Right lobe of liver (tissue), 4 donors: Measurements from ENCODE around the gene ENOX1.

Source experiments
- POLR2A ChIP-seq: fragments of 450-650 bp; IDR thresholded peaks from one replicate; pipeline ENCODE4 v1.6.1; 2017; ENCODE audit warnings: antibody characterized with exemption, mild to moderate bottlenecking
- TF ChIP-seq, protein P1 (sequence below), 4 donors: fragments of 200-600 bp in 3 of 4; fragments of 450-650 bp in 1 of 4; IDR thresholded peaks; one replicate each; pipeline versions ENCODE4 v1.5.1 to v1.8.0; 2016 to 2022; ENCODE audit warnings: antibody characterized with exemption in 4 of 4, mild to moderate bottlenecking in 2 of 4
- donor health status: DM: no; HTN: no; CAD: no.
- donor health status: DM: no; HTN: no; CAD: no.
- donor health status: DM: no; HTN: yes; CAD: no.

DNA sequence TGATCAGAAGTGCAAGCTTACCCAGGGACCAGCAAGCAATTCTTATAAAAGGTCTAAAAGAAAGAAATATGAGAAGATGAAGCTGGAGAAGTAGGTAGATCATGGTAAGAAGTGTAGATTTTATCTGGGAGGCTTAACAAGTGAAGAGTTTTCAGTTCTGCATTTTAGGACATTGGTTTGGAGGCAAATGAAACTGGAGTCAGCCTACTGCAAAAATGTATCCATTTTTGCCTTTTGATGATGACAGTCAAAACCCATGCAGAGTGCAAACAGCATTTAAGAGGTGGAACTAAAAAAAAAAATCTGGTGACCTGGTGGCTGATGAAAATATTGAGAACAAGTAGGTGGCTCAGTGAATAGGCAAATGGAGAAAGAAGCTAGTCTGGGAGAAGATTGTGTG is 546.5 kb downstream of the ENOX1 start:
- no peak for TF ChIP-seq POLR2A
- TF ChIP-seq, protein P1, sequence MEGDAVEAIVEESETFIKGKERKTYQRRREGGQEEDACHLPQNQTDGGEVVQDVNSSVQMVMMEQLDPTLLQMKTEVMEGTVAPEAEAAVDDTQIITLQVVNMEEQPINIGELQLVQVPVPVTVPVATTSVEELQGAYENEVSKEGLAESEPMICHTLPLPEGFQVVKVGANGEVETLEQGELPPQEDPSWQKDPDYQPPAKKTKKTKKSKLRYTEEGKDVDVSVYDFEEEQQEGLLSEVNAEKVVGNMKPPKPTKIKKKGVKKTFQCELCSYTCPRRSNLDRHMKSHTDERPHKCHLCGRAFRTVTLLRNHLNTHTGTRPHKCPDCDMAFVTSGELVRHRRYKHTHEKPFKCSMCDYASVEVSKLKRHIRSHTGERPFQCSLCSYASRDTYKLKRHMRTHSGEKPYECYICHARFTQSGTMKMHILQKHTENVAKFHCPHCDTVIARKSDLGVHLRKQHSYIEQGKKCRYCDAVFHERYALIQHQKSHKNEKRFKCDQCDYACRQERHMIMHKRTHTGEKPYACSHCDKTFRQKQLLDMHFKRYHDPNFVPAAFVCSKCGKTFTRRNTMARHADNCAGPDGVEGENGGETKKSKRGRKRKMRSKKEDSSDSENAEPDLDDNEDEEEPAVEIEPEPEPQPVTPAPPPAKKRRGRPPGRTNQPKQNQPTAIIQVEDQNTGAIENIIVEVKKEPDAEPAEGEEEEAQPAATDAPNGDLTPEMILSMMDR (IDR thresholded peaks at IDR 0.05): no peak
